ENCODE measurements around the gene ASB2. TPM values are rescaled to one million over a fixed set of nuclear protein-coding genes. Genes with fewer than 3 reads are reported as not detected.

The ASB2 gene
- polyA plus RNA-seq, 3 donors = 0.25 to 2.5 (median 1.4) TPM

GRCh38 chr14:93973607-93974006 is 2.8 kb downstream of the ASB2 start:
- H3K4me2 ChIP-seq (replicated peaks; ENCODE audit: extremely low read depth, low read length, poor library complexity, severe bottlenecking) = no peak overlapping the region
- peaks cover 0 to 9% (median 6%) of the 10 kb centered on the region in 7 donors for H3K9me3 Mint-ChIP-seq
- peaks cover 55% of the 10 kb centered on the region for H3K4me1 Mint-ChIP-seq
- WGBS (ENCODE audit: insufficient coverage) = 97% methylated on average over 5 of the region's 6 CpGs
- no peak overlapping the region for H2AFZ ChIP-seq (ENCODE audit: insufficient read depth, low read depth, low read length, poor library complexity, severe bottlenecking)
- H3K36me3 Mint-ChIP-seq = peaks cover 0 to 7% of the 10 kb centered on the region in 2 donors
- intact Hi-C loops (cut with micrococcal nuclease) = no loop called here
- H3K9me3 ChIP-seq (replicated peaks in 1 of 2; ENCODE audit: control insufficient read depth in 1 of 2, insufficient read depth in 1 of 2, low read length in 2 of 2) = peaks cover 0 to 5% of the 10 kb centered on the region in 2 donors
- DNase-seq = no peak
- H3K9ac ChIP-seq (ENCODE audit: insufficient read depth, low read length, poor library complexity, severe bottlenecking) = no peak overlapping the region
- peaks cover 42 to 43% of the 10 kb centered on the region in 2 donors for H3K4me1 ChIP-seq (ENCODE audit: control insufficient read depth in 1 of 2, insufficient read depth in 2 of 2, low read length in 2 of 2)
- H4K20me1 ChIP-seq (ENCODE audit: insufficient read depth, low read length) = no peaks in the 10 kb centered on the region
- H3K36me3 ChIP-seq (replicated peaks in 1 of 2; ENCODE audit: control insufficient read depth in 1 of 2, insufficient read depth in 2 of 2, low read length in 2 of 2) = no peaks in the 10 kb centered on the region
- H3K4me3 ChIP-seq (replicated peaks in 1 of 3; ENCODE audit: low read depth in 2 of 3, low read length in 3 of 3) = no peak overlapping the region
- peak overlapping the region in 3 of 7 donors; percentile 10 to 68 (median 12) for H3K27ac Mint-ChIP-seq
- H3K27ac ChIP-seq (ENCODE audit: low read depth in 1 of 2, low read length in 2 of 2) = no peak overlapping the region
- H3K27me3 Mint-ChIP-seq (ENCODE audit: low read depth in 3 of 3) = peaks cover 4 to 14% (median 7%) of the 10 kb centered on the region in 3 donors
- no peaks in the 10 kb centered on the region for H3K79me2 ChIP-seq (ENCODE audit: insufficient read depth, low read length)
- H3K4me3 Mint-ChIP-seq = no peak overlapping the region
- TF ChIP-seq CTCF (IDR thresholded peaks at IDR 0.05) = no peak
- H3K27me3 ChIP-seq (ENCODE audit: control insufficient read depth in 2 of 2, insufficient read depth in 2 of 2, low read length in 2 of 2) = no peaks in the 10 kb centered on the region

- H3K4me3 Mint-ChIP-seq = no peak overlapping the region
These were observed 3.7 kb downstream of the ASB2 start for GRCh38 chr14:93972618-93973205.

More at GRCh38 chr14:93972618-93973205, 3.7 kb downstream of the ASB2 start:
- Histone ChIP-seq H3K4me2 (replicated peaks; ENCODE audit: extremely low read depth, low read length, poor library complexity, severe bottlenecking) (no peak overlapping the region), H3K79me2 (ENCODE audit: insufficient read depth, low read length) (no peaks in the 10 kb centered on the region), H4K20me1 (ENCODE audit: insufficient read depth, low read length) (no peaks in the 10 kb centered on the region), H3K9ac (ENCODE audit: insufficient read depth, low read length, poor library complexity, severe bottlenecking) (no peak overlapping the region), H3K27me3 (ENCODE audit: control insufficient read depth in 2 of 2, insufficient read depth in 2 of 2, low read length in 2 of 2) (no peaks in the 10 kb centered on the region), H2AFZ (ENCODE audit: insufficient read depth, low read depth, low read length, poor library complexity, severe bottlenecking) (no peak overlapping the region), H3K4me3 (replicated peaks in 1 of 3; ENCODE audit: low read depth in 2 of 3, low read length in 3 of 3) (no peak overlapping the region), H3K36me3 (replicated peaks in 1 of 2; ENCODE audit: control insufficient read depth in 1 of 2, insufficient read depth in 2 of 2, low read length in 2 of 2) (no peaks in the 10 kb centered on the region), H3K9me3 (replicated peaks in 1 of 2; ENCODE audit: control insufficient read depth in 1 of 2, insufficient read depth in 1 of 2, low read length in 2 of 2) (no peaks in the 10 kb centered on the region), H3K4me1 (ENCODE audit: control insufficient read depth in 1 of 2, insufficient read depth in 2 of 2, low read length in 2 of 2) (peaks cover 51 to 52% of the 10 kb centered on the region in 2 donors), H3K27ac (ENCODE audit: low read depth in 1 of 2, low read length in 2 of 2) (no peak overlapping the region)
- Mint-ChIP-seq H3K4me1 (peaks cover 64% of the 10 kb centered on the region), H3K9me3 (peaks cover 0 to 1% (median 0%) of the 10 kb centered on the region in 7 donors), H3K36me3 (peaks cover 0 to 7% of the 10 kb centered on the region in 2 donors), H3K27me3 (ENCODE audit: low read depth in 3 of 3) (peaks cover 4 to 14% (median 11%) of the 10 kb centered on the region in 3 donors), H3K27ac (peak overlapping the region in 1 of 7 donors; percentile 10)
- intact Hi-C loops (cut with micrococcal nuclease) = no loop called here
- DNase-seq = no peak
- 93% methylated on average over 3 of the region's 6 CpGs for WGBS (ENCODE audit: insufficient coverage)
- no peak for TF ChIP-seq CTCF (IDR thresholded peaks at IDR 0.05)
